ENCODE results near the gene DYNLT5.
"Not testable (repeated sequence)": the region's sequence is repeated elsewhere in the genome, so short reads cannot be mapped to it uniquely, and the experiment has no call there.

The DYNLT5 gene

DNA sequence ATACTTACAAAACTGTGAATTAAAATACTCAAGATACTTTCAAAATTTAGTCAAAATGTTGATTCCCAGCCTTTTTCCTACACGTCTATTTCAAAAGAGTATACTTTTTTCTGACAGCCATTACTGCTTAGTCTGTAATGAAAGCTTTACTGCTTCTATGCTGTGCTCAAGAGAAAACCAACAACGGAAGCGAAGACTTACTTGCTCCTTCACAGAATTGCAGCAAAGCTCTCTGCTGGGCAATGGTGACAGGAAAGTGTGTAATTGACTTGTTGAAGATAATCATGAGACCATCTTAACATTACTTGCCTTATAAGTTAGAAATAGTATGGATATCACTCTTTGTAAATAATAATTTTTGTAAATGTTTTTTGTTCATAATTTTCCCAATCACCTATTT is 1.7 kb upstream of the DYNLT5 start:
- no peak for ATAC-seq
- no peak for DNase-seq

DNA sequence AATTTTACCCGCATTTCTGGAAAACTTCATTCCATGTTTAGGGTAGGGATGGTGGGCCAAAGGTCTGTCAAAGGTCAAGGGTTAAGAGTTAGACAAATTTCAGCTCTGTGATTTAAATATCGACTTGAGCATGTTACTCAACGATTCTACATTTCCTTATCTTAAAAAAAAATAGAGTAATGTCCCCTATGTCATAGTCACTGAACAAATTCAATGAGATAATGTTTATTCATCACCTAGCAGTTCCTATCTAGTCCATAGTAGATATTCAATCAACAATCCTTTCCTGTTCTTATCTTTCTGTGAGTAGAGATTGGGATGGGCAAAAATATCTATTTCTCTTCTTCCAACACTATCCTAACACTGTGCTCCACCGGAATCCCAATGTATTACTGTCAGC is 1.1 kb upstream of the DYNLT5 start:
- ATAC-seq = no peak

DNA sequence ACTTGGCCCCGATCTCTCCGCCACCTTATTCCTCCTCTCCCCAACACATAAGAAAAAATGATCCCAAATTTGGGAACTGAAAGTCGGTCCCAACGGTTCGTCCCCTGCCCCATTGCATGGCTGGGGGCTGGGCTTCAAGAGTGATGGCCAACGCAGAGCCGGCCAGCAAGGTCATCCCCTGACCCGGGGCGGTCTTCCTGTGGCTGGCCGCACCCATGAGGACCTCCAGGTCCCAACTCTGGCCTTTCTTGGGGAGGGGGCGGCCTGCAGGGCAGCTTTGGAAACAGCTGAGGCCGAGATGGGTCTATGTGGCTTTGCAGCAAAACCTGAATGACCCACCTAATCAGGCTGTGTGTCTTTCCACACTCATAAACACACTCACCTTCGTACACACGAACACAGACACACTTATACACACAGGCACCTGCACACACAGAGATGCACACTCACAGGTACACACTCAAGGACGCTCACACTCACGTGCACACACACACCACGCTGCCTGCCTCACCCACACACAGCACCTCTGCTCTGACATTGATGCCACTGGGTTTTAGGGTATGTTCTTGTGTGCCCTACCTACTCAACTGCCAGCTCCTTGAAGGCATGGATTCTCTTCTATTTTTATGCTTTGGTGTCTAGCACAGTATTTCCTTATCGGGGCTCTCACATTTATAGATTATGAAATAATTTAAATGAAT is 562 bp downstream of the DYNLT5 start:
- DNase-seq (no peak), ATAC-seq (no peak)

More for the DNA sequence above, 1.1 kb upstream of the DYNLT5 start:
- no peak for DNase-seq

DNA sequence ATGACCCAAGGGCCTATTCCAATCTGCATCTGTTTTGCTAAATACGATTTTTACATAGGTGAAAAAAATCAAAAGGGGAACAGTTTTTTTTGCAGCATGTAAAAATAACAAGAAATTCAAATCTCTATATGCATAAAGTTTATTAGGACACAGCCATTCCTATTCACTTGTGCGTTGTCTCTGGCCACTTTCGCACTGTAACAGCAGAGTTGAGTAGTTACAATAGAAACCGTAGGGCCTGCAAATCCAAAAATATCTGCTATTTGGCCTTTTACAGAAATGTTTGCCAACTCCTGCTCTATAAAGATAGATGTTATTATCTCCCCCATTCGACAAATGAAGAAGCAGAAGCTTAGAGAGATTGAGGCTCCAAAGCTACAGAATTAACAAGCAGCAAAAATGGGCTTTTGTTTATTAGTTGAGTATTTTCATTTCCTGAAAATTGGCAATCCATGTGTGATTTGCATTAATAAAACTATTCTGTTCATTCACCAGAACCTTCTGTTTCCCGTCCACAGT is 5.5 kb downstream of the DYNLT5 start:
- DNase-seq (no peak), ATAC-seq (no peak)

DNA sequence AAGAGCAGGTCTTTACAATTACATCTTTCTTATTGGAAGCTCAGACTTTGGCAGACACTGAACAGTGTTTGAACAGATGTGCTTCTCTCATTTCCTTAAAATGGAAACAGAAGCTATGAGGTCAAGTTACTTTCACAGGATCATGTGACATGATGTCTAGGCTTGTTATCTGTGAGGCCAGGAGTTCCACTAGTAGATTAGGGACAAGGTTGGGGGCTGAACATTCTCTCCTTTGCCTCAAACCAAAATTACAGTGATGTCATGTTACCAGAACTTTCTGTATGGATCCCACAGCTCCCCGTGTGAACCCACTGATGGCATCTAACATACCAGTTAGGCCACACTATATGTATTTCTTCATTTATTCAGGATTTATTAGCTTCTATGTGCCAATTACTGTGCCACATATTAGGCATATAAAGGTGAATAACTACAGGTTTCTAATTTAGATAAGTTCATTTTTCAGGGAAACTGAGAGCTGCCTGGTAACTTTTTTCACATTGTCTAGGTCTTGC is 6.0 kb downstream of the DYNLT5 start:
- DNase-seq = no peak
- no peak for ATAC-seq

DNA sequence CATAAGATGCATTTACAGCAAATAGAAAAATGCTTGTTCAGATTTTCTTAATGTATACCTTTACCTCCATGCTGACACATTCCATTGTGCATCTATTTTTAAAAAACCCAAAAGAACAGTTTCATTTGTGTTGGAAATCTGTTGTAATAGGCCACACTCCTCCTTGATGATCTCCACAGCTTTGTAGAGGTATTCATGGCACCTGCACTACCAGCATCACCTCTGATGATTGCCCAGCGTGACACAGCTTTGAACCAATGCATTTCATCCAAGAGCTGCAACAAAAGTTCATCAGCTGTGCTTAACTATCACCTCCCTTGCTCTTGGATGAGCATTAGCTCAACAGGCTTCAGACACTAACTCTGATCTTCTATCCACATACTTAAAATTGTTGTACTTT is 8.2 kb downstream of the DYNLT5 start:
- ATAC-seq = no peak

DNA sequence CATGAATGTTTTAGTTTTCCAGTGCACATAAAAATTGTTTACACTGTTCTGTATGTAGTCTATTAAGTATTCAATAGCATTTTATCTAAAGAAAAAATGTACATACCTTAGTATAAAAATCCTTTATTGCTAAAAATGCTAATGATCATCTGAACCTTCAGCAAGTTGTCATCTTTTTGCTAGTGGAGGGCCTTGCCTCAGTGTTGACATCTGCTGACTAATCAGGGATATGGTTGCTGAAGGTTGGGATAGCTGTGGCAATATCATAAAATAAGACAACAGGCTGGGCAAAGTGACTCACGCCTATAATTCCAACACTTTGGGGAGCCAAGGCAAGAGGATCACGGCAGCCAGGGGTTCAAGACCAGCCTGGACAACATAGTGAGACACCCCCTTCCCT is 9.0 kb downstream of the DYNLT5 start:
- no peak for DNase-seq

More for the DNA sequence above, 8.2 kb downstream of the DYNLT5 start:
- DNase-seq = no peak

DNA sequence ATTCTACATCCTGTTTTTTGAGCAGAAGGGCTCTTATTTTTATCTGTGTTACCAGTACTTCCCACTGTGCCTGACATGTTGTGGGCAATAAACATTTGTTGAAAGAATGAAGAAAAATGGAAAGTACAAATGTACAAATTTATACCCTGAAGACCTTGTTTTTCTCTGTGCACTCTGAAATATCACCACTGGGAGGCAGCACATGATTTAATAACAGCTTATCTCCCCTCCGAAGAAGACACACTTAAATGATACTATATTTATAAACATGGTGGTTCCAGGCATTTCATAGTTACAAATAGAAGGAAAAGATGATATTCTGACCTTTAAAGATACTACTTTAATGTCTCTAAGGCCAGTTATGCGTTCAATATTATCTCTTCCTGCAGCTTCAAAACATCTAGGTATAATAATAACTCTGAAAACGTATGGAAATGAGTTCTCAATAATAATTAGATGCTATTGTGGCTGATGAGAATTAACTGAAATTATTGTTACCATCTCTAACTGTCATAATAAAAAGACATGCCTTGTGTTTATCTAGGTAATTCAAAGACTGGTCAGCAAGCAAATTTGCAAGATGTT is 12.8 kb downstream of the DYNLT5 start:
- ATAC-seq = no peak
- DNase-seq = peak; percentile 53

More for the DNA sequence above, 9.0 kb downstream of the DYNLT5 start:
- no peak for ATAC-seq

DNA sequence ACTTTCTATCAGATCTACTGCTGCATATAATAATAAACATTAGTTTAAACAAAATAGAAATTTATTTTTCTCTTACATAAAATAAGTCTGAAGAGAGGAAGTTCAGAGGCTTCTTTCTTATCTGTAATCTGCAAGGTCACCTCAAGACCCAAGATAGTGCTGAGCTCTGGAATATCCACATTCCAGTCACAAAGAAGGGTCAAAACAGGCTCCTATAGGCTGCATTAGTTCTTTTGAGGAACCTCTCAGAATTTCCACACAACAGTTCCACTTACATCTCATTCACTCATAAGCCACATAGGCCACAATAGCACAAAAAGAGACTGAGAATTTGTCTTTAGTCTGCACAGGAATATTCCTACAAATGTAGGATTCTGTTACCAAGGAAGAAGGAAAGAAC is 15.4 kb downstream of the DYNLT5 start:
- no peak for DNase-seq
- ATAC-seq = peak; percentile 26

DNA sequence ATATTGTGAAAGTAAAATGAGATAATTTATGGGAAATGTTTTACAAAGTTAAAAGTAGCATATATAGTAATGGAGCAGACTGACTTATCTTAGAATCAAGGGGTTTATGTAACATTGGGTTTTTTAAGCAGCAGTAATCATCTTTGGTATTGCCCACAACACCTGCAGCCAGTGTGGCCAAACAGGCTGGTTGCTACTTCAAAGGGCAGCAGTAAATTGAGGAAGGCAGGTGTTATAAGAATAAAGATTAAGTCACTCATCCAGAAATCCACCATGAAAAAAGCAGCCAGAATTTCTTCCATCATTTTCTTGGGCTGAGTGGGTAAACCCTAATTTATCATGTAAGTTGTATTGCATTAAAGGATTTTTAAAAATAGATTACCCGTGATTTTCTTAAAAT is 16.7 kb downstream of the DYNLT5 start:
- DNase-seq = no peak
- ATAC-seq = no peak

DNA sequence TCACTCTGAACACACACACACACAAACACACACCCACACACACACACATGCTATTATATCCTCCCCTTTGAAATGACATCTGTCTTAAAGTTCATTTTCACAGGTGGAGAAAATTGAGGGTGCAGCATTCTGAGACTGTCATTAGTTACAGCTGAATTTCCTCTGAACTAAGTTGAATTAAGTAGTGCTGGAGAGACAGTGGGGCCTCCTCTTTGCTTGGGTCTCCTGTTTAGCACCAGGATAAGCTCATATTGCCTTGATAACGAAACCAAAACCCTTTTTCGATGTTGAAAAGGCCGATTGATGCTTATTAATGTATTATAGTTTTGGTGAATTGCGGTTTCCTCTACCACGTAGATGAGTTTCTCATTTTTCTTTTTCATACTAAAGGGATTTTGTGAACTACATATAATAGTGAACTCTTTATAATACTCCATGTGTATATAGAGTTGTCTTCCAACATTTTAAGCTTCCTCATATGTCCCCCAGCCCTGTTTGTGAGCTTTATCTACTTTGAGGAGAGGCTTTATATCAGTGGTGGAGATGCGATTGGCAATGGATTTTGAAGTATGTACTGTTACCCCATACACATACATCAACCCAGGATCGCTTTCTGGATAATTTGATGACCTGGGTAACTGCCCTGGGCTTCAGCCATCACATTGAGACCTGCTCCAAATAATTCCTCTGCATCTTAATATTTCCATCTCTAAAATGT is 17.4 kb downstream of the DYNLT5 start:
- no peak for DNase-seq
- peak; percentile 34 for ATAC-seq

DNA sequence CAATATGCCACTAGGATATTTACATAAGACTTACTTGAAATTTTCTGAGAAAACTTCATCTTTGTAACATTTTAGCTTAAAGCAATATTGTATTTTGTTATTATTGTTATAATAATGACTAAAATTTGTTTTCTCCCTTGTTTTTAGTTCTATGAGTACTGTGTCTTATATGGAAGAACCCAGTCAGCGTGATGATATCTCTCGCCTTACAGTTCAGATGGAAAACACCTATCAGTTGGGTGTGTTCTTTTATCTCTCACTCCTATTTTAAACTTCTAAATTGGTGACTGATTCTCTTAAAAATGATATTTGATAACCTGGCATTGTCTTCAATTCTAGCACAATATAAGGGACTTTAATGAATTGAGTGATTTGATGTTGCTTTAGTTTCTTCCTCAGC is 18.0 kb downstream of the DYNLT5 start:
- no peak for ATAC-seq
- no peak for DNase-seq

DNA sequence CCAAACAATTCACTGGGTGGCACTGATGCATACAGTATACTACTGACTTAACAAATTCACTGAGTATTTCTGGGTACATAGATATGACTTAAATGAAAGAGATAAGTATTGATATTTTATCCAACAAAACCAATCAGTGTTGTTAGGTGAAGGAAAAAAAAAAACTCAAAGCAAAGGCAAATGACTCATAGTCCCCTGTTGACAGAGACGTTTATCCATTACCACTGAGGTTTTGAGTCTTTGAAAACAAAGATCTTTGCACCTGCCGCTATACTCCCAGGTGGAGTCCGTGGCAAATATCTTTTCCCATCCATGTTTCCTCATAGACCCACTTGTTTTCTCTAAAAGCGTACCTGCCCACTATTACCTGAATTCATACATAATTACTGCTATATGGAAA is 18.4 kb downstream of the DYNLT5 start:
- ATAC-seq = peak; percentile 37
- no peak for DNase-seq

DNA sequence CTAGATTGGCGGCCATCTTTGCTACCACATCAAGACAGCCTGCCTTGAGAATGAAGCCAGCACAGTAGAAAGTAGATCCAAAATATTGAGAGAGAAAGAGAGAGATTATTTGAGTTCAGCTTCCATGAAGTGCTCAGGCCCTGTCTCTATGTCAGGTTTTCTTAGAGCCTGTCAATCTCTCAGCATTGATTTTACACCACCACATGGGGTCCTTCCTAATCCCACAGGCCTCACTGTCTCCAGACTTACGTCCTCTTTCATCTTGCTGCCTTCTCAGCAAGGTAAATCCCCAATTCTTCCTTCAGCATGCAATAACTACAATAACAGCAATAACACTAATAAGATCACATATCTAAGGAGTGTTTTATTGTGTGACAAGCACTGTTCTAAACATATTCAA is 21.0 kb downstream of the DYNLT5 start:
- no peak for DNase-seq
- no peak for ATAC-seq

DNA sequence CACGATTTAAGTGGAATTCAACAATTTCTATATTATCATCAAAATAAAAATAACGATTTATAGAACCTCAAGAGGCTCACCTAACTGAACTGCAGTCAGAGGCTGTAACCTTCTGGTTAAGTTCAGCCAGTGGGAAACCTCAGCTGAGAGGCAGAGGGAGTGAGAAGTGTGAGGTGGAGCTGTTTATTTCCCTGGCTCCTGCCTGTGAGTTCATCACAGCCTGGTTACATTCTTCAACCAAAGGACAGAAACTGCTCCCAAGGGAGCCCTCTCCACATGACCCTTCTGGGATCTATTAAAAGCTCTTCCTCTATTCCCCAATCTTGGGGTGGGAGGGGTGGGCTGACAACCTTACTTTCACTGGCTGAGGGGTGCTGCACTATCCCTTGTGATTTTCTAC is 22.2 kb downstream of the DYNLT5 start:
- DNase-seq = no peak
- no peak for ATAC-seq

DNA sequence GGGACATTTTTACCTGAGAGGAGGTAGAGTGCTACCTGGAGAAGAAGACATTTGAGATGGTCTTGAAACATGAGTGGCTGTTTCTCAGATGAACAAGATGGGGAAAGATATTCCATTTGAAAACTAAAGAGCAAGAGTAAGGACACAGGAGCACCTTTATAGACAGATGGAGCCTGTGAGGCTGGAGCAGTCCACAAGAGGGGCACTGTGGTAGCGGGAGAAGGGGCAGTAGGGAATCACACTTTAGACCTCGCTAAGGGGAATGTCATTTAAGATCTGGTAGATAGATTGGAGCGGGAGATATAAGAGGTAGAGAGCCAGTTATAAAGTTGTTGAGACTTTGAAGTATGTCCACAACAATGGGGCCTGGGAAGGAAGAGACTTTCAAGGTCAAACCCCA is 23.4 kb downstream of the DYNLT5 start:
- ATAC-seq = no peak
- DNase-seq = no peak

DNA sequence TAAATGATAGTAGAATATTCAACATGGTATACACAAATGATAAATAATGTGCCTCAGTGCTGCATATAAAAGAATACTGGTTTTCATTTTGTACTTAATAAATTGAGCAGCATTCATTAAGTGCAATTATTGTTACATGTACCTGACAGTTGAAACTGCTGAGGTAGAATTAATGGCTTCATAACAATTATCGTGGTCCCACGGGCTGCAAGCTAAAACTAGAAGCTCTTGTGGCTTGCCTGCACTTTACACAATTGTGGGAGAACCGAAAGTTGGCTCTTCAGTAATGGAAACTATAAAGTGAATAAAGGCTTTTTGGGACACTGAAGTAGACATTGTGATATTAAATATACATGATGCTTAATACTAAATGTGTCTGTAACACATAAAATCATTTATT is 25.6 kb downstream of the DYNLT5 start:
- ATAC-seq (no peak), DNase-seq (no peak)

DNA sequence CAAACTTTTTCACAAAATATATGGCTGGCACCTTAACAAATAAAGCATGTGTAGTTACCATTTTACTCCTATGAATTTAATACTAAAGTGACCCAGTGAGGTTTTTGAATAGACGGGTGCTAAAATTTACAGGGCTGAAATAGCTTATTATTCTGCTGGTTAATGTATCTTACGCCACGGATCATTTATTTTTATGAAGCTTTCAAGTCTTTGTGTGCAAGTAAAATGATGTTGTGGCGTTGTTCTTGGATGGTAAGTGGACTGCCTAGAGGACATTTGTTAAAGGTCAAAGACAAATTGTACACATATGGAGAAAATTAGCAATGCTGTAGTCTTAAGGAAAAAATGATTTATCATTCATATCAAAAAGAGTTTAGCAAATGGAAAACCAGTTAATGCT is 26.0 kb downstream of the DYNLT5 start:
- no peak for DNase-seq
- no peak for ATAC-seq

DNA sequence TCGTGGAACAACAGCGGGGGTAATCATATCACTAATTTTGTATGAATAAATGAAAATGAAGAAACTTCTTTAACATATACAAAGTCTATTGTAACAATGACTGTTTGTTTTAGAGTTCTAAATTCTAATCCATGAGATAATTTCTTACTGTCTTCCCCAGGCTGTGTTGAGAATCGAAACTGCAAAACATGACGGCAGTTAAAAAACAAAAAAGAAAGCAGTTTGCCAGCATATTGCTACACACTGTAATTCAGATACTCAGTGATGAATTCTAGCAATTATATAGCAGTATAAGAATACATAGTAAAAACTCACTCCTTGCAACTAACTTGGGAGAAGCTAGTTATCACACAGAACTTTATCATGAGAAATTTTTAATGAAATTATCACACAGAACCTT is 26.7 kb downstream of the DYNLT5 start:
- ATAC-seq (no peak), DNase-seq (no peak)

DNA sequence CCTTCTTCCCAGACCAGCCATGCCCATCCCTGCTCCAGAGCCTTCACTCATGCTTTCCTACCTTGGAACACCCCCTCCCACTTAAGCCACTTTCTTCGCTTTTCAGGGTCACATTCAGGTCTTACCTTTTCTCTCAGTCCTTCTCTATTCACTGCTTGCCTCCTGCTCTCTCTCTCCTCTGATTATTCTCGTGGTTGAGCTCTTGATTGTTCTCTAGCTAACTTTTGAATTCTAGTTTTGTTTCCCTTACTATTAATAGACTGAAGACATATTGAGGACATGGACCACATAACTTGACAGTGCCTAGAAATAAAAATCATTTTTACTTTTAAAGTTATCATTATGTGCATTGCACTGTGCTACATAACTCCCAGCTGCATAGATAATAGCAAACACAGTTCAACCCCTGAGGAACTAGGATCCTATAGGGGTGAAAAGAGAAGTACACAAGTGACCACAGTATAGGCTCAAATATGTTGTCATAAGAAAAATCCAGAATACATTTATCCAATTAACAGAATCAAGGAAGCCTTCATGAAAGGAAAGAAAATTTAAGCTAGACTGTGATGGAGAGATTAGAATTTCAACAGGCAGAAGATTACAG is 27.3 kb downstream of the DYNLT5 start:
- ATAC-seq = no peak
- no peak for DNase-seq

DNA sequence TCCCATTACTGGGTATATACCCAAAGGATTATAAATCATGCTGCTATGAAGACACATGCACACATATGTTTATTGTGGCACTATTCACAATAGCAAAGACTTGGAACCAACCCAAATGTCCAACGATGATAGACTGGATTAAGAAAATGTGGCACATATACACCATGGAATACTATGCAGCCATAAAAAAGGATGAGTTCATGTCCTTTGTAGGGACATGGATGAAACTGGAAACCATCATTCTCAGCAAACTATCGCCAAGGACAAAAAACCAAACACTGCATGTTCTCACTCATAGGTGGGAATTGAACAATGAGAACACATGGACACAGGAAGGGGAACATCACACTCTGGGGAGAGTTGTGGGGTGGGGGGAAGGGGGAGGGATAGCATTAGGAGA is 33.5 kb downstream of the DYNLT5 start:
- ATAC-seq = not testable (repeated sequence)

DNA sequence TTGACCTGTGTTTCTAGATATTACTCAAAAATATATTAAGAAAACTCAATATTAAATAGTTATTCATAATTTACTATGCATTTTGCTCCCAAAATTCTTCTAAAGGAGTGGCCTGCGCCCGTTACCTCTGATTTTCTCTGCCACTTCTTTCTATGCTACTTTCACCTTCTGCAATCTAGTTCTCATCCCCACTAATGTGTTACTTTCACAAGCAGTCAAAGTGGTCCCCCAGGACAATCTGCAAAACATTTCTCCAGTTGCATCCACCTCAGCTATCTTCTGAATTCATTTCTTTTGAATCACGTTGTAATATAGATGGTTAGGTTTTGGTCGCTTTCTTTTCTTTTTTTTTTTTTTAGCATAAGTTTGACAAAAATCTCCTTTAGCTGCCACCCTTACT is 35.4 kb downstream of the DYNLT5 start:
- DNase-seq (no peak), ATAC-seq (no peak)

More for the DNA sequence above, 33.5 kb downstream of the DYNLT5 start:
- not testable (repeated sequence) for DNase-seq
